SU-DHL-6 (cell line): ENCODE measurements around the gene IFITM2.

Experiments used
- H2AFZ ChIP-seq: fragments of 200-600 bp; sonication (generic); 2 replicates; pipeline ENCODE4 v1.6.1; 2014; ENCODE audit warnings: low read depth, mild to moderate bottlenecking, moderate library complexity, mixed read lengths, antibody characterized with exemption, low read length; ENCODE audit not compliant: severe bottlenecking
- H3F3A ChIP-seq: fragments of 200-600 bp; shearing (Covaris generic); 2 replicates; pipeline ENCODE4 v1.6.0; 2016; ENCODE audit warnings: antibody characterized with exemption, mild to moderate bottlenecking; ENCODE audit not compliant: insufficient read depth
- H3K27ac ChIP-seq: fragments of 200-600 bp; sonication (generic); 2 replicates; pipeline ENCODE4 v1.5.1; 2016; ENCODE audit warnings: low read depth, mild to moderate bottlenecking, low read length, moderate library complexity, mixed read lengths
- H3K27me3 ChIP-seq: fragments of 200-600 bp; sonication (generic), shearing (Covaris generic); 2 replicates; pipeline ENCODE4 v1.6.0; 2014; ENCODE audit warnings: mild to moderate bottlenecking, low read length
- H3K36me3 ChIP-seq: fragments of 200-600 bp; sonication (generic); 2 replicates; pipeline ENCODE4 v1.6.1; 2014; ENCODE audit warnings: mild to moderate bottlenecking, low read length, mixed read lengths
- H3K4me2 ChIP-seq: fragments of 300-600, 200-600 bp; shearing (Covaris generic), sonication (generic); 2 replicates; pipeline ENCODE4 v1.6.0; 2014; ENCODE audit warnings: low read length, low read depth, mild to moderate bottlenecking; ENCODE audit not compliant: poor library complexity, severe bottlenecking
- H3K4me3 ChIP-seq: fragments of 200-600 bp; sonication (generic); 2 replicates; pipeline ENCODE4 v1.5.1; 2014; ENCODE audit warnings: antibody characterized with exemption, low read length, mild to moderate bottlenecking, mixed read lengths; ENCODE audit not compliant: insufficient read depth, poor library complexity, severe bottlenecking
- H3K79me2 ChIP-seq: fragments of 200-600 bp; sonication (generic); 2 replicates; pipeline ENCODE4 v1.6.1; 2014; ENCODE audit warnings: mild to moderate bottlenecking, low read length, moderate library complexity; ENCODE audit not compliant: insufficient read depth
- H3K9ac ChIP-seq: fragments of 200-600 bp; sonication (generic); 2 replicates; pipeline ENCODE4 v1.7.0; 2014; ENCODE audit warnings: mild to moderate bottlenecking, low read length
- H3K9me2 ChIP-seq: fragments of 200-600 bp; sonication (generic); replicated peaks from 2 replicates; pipeline ENCODE4 v1.6.1; 2014; ENCODE audit warnings: low read length; ENCODE audit not compliant: insufficient read depth
- H3K9me3 ChIP-seq: fragments of 200-600 bp; sonication (generic); 2 replicates; pipeline ENCODE4 v1.6.1; 2014; ENCODE audit warnings: low read length, mixed read lengths; ENCODE audit not compliant: insufficient read depth
- H4K20me1 ChIP-seq: fragments of 200-600 bp; sonication (generic); 2 replicates; pipeline ENCODE4 v1.6.1; 2014; ENCODE audit warnings: low read depth, mild to moderate bottlenecking, antibody characterized with exemption, low read length, moderate library complexity, mixed read lengths
- EZH2phosphoT487 ChIP-seq: fragments of 200-600 bp; sonication (generic), shearing (Covaris generic); conservative IDR thresholded peaks from 2 replicates; pipeline ENCODE4 v1.6.1; 2018; ENCODE audit warnings: mild to moderate bottlenecking, antibody characterized with exemption, low read length, moderate library complexity, mixed read lengths
- TF ChIP-seq, protein P1 (sequence below): fragments of 200-600 bp; sonication (generic); IDR thresholded peaks from one replicate; pipeline ENCODE4 v1.5.1; 2017; ENCODE audit warnings: antibody characterized with exemption, mild to moderate bottlenecking, low read length, moderate library complexity; ENCODE audit not compliant: insufficient read depth, poor library complexity, severe bottlenecking

The IFITM2 gene

DNA sequence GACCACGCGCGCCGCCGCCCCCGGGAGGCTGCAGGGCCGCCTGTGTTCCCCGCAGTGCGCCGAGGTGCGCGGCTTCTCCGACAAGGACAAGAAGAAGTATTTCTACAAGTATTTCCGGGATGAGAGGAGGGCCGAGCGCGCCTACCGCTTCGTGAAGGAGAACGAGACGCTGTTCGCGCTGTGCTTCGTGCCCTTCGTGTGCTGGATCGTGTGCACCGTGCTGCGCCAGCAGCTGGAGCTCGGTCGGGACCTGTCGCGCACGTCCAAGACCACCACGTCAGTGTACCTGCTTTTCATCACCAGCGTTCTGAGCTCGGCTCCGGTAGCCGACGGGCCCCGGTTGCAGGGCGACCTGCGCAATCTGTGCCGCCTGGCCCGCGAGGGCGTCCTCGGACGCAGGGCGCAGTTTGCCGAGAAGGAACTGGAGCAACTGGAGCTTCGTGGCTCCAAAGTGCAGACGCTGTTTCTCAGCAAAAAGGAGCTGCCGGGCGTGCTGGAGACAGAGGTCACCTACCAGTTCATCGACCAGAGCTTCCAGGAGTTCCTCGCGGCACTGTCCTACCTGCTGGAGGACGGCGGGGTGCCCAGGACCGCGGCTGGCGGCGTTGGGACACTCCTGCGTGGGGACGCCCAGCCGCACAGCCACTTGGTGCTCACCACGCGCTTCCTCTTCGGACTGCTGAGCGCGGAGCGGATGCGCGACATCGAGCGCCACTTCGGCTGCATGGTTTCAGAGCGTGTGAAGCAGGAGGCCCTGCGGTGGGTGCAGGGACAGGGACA, 26.7 kb upstream of the IFITM2 start:
- H3K4me2 ChIP-seq: no peak overlapping the region
- H3K36me3 ChIP-seq: no peaks in the 10 kb centered on the region
- no peak for TF ChIP-seq EZH2phosphoT487
- TF ChIP-seq, protein P1, sequence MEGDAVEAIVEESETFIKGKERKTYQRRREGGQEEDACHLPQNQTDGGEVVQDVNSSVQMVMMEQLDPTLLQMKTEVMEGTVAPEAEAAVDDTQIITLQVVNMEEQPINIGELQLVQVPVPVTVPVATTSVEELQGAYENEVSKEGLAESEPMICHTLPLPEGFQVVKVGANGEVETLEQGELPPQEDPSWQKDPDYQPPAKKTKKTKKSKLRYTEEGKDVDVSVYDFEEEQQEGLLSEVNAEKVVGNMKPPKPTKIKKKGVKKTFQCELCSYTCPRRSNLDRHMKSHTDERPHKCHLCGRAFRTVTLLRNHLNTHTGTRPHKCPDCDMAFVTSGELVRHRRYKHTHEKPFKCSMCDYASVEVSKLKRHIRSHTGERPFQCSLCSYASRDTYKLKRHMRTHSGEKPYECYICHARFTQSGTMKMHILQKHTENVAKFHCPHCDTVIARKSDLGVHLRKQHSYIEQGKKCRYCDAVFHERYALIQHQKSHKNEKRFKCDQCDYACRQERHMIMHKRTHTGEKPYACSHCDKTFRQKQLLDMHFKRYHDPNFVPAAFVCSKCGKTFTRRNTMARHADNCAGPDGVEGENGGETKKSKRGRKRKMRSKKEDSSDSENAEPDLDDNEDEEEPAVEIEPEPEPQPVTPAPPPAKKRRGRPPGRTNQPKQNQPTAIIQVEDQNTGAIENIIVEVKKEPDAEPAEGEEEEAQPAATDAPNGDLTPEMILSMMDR: no peak
- no peaks in the 10 kb centered on the region for H3K27me3 ChIP-seq
- H3K79me2 ChIP-seq: no peaks in the 10 kb centered on the region
- H3K27ac ChIP-seq: no peak overlapping the region
- no peaks in the 10 kb centered on the region for H4K20me1 ChIP-seq
- H3K4me3 ChIP-seq: no peak overlapping the region
- H3K9me2 ChIP-seq: no peaks in the 10 kb centered on the region
- no peaks in the 10 kb centered on the region for H3K9me3 ChIP-seq
- H3K9ac ChIP-seq: no peak overlapping the region
- H2AFZ ChIP-seq: no peak overlapping the region
- H3F3A ChIP-seq: no peaks in the 10 kb centered on the region

DNA sequence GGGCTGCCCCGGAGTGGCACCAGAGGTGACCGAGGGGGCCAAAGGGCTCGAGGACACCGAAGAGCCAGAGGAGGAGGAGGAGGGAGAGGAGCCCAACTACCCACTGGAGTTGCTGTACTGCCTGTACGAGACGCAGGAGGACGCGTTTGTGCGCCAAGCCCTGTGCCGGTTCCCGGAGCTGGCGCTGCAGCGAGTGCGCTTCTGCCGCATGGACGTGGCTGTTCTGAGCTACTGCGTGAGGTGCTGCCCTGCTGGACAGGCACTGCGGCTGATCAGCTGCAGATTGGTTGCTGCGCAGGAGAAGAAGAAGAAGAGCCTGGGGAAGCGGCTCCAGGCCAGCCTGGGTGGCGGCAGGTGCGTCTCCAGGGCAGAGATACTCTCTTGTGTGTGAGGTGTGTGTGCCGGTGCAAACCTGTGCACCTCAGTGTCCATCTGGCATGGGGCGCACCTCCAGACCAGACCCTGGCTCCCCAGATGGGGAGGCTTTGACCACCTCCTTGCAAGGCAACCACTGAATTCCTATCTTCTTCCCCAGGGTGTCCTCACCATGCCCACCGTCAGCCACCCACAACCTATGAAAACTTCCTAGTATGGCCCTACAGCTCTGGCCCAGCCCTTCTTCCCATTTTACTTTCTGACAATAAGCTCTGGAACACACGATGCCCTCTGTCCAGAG, 26.0 kb upstream of the IFITM2 start:
- no peak overlapping the region for H3K27ac ChIP-seq
- H3K79me2 ChIP-seq: no peaks in the 10 kb centered on the region
- no peaks in the 10 kb centered on the region for H3K27me3 ChIP-seq
- no peak overlapping the region for H3K4me2 ChIP-seq
- no peak overlapping the region for H3K4me3 ChIP-seq
- H3K9me2 ChIP-seq: no peaks in the 10 kb centered on the region
- no peak for TF ChIP-seq EZH2phosphoT487
- TF ChIP-seq, protein P1: no peak
- H2AFZ ChIP-seq: no peak overlapping the region
- no peaks in the 10 kb centered on the region for H3K36me3 ChIP-seq
- no peaks in the 10 kb centered on the region for H3F3A ChIP-seq
- no peaks in the 10 kb centered on the region for H4K20me1 ChIP-seq
- no peak overlapping the region for H3K9ac ChIP-seq
- no peaks in the 10 kb centered on the region for H3K9me3 ChIP-seq

DNA sequence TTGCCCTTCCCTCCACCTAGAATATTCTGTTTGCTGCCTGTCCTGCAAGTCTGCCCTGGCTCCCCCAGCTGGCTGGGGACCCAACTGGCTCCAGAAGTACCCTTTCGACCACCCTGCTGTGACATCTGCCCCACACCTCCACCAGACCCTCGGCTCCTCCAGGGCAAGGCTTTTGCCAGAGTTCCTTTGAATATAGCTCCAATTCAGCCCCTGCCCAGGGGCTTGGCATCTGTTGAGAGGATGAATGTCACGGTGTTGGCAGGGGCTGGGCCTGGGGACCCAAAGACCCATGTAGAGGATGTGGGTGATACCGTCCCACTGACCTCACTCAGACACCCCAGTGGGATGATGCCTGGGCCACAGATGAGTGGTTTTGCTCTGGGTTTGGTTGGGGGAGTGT, 25.4 kb upstream of the IFITM2 start:
- H3K9ac ChIP-seq: no peak overlapping the region
- H2AFZ ChIP-seq: no peak overlapping the region
- H3K4me2 ChIP-seq: no peak overlapping the region
- H4K20me1 ChIP-seq: no peaks in the 10 kb centered on the region
- H3F3A ChIP-seq: no peaks in the 10 kb centered on the region
- no peaks in the 10 kb centered on the region for H3K9me3 ChIP-seq
- H3K9me2 ChIP-seq: no peaks in the 10 kb centered on the region
- no peaks in the 10 kb centered on the region for H3K79me2 ChIP-seq
- H3K27me3 ChIP-seq: no peaks in the 10 kb centered on the region
- TF ChIP-seq EZH2phosphoT487: no peak
- no peaks in the 10 kb centered on the region for H3K36me3 ChIP-seq
- H3K27ac ChIP-seq: no peak overlapping the region
- no peak overlapping the region for H3K4me3 ChIP-seq
